Medulla oblongata (tissue), 1 donor: ENCODE results near the gene TTC34.

Experiments
- DNase-seq: peaks from one replicate; pipeline ENCODE4 v3.0.0-alpha.2; 2015; ENCODE audit errors: extremely low spot score

The TTC34 gene

GRCh38 chr1:2590233-2591141 is 211.0 kb downstream of the TTC34 start:
- DNase-seq: no peak

GRCh38 chr1:2589431-2590232 is 211.9 kb downstream of the TTC34 start:
- no peak for DNase-seq

GRCh38 chr1:2588661-2589430 is 212.6 kb downstream of the TTC34 start:
- no peak for DNase-seq

- DNase-seq: no peak
Measured at GRCh38 chr1:2587860-2588571, 213.5 kb downstream of the TTC34 start.

DNA sequence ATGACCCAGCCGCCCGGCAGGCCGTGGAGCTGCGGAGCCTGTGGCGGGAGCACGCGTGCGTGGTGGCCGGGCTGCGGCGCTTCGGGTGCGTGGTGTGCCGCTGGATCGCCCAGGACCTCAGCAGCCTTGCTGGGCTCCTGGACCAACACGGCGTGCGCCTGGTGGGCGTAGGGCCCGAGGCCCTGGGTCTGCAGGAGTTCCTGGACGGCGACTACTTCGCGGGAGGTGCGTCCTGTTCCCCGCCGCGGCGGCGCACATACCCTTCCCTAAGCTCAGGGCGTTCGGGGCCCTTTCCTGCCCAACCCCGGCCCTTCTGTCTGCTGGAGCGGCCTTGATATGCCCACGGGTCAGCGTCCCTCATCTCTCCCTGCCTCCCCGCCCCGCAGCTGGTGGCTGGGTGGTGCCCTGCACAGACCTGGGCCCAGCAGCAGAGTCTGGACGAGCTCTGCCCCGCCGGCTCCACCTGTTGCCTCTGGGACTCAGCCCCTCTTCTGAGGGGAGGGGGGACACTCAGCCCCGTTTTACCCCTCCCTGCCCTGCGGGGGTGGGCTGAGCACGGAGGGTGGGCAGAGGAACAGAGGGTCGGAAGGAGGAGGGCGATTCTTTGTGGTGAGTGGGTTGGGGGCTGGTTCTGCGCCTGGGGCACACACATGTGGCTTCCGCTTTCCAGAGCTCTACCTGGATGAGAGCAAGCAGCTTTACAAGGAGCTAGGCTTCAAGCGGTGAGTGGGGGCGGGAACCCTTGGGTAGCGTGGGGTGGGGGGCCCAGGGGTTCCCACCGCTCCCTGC is 214.2 kb downstream of the TTC34 start:
- no peak for DNase-seq

DNA sequence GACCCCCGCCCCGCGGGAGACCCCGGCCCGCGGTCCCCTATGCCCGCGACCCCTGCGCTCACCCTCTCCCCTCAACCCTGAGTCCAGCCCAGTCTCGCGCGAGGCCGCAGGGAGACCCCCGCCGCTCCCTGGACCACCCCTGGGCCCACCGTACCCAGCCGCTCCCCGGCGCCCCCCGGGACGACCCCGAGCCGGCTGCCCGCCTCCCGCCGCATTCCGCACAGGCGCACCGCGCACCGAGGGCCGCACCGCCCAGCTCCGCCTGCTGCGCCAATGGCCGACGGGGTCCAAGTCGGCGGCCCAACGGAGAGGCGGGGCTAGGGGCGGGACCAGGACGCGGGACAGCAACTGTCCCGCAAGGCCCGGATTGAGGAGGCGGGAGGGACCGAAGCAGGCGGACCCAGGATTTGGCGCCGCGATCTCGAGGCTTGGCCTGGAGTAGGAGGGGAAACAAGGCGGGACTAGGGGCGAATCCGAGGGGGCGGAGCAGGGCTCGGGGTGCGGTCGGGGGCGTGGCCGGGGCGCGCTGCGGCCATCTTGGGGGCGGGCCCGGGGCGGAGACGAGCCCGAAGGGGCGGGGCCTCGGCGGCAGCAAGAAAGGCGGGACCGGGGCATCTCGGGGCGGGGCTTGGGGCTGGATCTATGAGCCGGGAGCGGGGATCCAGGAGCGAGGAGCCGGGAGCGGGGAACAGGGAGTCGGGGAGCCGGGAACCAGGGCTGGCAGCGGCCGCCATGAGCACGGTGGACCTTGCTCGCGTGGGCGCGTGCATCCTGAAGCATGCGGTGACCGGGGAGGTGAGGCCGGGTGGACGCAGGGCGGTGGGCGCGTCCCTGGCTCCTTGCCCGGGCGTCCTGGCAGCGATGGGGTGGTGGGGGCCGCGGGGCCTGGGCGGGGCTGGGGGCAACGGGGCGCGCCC is 215.1 kb downstream of the TTC34 start, which contains the start of gene PRXL2B:
Gene PRXL2B, plus strand, starts transcription at position 624 of the 917 bp plus-strand sequence. Its CDS starts 109 bp downstream, at position 733.
- DNase-seq: peak; percentile 99
